HG03196 (cell line): ENCODE results near the gene ETS2.

Source experiments
- ATAC-seq: cut with Tn5 transposase; IDR thresholded peaks from one replicate; pipeline ENCODE4 v1.9.1; 2021; ENCODE audit not compliant: unreplicated experiment

Gene ETS2

GRCh38 chr21:38777015-38777414 lies 28.7 kb upstream of the ETS2 start:
- no peak for ATAC-seq

GRCh38 chr21:38777531-38777930 lies 28.2 kb upstream of the ETS2 start:
- no peak for ATAC-seq

- peak; percentile 68 for ATAC-seq
These were observed 24.9 kb upstream of the ETS2 start for GRCh38 chr21:38780879-38781278.

DNA sequence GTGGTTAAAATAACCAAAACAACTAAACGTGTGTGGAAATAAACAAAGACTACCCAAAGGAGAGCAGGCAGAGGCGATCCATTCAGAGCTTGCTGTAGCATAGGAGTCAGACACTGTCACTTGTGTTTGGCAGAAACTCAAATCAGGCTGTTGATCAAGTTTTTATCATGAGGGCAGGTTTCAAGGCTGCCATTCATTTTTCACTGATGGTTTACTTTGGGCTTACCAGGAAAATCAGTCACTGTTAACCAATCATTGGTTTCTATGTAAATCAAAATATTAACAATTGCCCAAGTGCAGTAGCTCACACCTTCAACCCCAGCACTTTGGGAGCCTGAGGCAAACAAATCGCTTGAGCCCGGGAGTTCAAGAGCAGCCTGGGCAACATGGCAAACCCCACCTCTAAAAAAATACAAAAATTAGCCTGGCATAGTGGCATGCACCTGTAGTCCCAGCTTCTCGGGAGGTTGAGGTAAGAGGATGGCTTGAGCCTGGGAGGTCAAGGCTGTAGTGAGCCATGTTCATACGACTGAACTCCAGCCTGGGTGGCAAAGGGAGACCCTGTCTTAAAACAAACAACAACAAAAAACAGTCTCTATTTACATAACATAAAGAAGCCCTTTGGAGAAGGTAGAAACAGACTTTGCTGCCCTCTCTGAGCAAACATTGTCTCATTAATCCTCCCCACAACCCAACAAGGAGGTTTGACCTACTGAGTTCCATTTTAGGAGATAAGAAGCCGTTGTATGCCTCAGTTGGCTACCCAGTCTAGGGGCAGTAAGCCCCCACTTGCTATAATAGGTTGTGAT lies 21.1 kb upstream of the ETS2 start:
- no peak for ATAC-seq

DNA sequence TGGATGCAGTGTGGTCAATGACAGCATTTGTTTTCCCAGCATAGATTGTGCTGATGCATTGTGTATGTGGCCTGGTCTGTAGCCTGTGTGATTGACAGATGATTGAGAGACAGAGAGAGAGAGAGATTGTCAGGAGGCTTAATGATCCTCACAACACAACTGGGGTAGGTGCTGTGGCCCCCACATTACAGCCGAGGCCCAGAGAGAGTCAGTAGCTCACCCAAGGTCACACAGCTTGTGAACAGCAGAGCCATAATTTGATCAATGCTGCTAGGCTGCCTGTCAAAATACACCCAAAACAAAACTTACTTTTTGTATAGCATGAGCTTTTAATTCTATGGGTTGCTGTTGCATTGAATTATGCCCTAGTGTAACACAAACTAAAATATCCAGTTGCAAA lies 20.2 kb upstream of the ETS2 start:
- no peak for ATAC-seq

DNA sequence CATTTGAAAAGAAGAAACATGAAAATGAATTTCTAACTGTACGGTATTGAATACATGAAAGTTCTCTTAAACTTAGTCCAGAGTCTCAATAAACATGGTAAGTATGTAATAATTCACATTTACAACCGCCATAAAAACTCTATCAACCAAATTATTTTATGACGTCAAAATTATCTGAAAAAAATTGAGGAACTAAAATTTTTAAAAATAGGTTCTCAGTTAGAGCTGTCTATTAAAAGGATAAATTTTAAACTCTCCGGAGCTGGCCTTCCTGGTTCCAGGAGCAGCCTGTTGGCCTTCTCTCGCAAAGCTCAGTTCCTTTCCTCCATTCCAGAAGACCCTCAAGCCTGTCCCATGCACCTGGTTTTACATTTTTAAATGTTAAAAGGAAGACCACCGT lies 18.7 kb upstream of the ETS2 start:
- no peak for ATAC-seq

DNA sequence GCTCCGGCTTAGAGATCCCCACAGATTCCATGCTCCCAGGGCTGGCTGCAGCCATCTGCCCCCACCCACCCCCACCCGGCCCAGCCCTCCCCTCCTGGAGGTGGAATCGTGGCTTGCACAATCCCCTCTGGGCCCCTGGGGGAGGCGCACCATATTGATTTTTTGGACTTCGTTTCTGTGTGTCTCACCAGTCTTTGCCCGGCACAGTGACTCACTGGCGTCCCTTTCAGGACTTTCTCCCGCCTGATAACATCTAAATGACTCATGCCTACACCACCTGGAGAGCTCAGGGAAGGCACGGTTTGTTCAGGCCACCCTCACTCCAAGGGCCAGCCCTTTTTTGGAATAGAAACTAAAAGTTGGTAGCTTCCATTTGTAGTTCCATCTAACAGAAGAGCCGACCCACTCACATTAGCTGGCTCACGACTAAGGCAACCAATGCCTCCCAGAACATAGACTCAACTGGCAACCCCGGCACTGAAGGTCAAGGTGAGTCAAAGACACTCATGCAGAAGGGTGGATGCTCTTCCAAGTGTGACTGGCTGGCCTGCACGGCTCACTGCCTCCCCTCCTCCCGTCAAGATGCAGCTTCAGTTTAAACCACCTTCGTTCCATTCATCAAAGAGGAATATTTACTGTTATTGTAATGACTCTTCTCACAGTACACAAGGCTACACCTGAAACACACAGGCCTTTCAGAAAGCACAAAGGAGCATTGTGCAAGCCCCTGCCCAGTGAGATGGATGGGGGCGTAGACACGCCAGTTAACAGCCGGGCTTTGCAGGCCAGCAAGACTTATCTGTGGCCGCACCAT lies 18.1 kb upstream of the ETS2 start:
- ATAC-seq: peak; percentile 51

DNA sequence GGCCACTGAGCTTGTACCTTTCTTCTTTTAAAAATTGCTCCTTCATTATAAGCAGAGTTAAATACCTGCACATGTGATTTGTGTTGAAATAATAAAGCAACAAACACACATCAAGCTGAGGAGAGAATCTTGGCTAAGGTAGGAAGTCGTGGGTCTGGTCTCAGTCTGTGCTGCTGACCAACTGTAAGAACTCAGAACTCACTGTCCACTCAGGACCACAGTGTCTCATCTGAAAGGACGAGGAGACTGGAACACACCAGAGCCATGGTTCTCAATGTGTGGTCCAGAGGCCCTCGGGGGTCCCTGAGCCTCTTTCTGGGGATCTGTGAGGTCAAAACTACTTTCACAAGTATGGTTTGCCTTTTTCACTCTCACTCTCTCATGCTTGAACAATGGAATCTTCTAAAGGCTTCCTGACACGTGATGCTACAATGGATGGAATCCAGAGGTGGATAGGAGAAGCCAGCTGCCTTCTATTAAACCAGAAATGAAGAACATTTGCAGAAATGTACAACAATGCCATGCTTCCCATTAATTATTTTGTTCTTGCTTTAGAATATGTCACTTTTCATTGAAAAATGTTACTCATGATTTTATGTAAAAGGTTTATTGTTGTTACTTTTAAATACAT lies 17.3 kb upstream of the ETS2 start:
- ATAC-seq: no peak

- ATAC-seq: no peak
These were observed 16.5 kb upstream of the ETS2 start for GRCh38 chr21:38789275-38789674.

DNA sequence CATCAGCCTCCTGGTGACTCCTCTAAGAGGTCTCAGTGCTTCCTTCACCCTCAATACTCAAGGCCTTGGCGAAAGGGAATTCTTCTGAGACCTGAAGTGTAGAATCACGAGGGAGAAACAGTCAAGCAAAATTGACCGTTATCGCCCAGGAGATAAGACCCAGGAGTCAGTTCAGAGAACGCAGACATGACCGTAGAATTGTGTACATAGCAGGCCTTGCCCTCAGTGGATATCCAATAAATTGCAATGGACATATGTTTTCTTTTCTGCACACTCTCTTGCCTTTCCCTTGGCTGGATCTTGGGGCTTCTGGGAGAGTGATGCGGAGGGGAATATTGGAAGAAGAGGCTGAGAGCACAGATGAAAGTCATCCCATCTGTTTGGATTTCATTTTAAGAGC lies 15.7 kb upstream of the ETS2 start:
- no peak for ATAC-seq

GRCh38 chr21:38790961-38791360 lies 14.8 kb upstream of the ETS2 start:
- no peak for ATAC-seq

- ATAC-seq: no peak
These were observed 12.9 kb upstream of the ETS2 start for GRCh38 chr21:38792676-38793459.

GRCh38 chr21:38793926-38794713 lies 11.6 kb upstream of the ETS2 start:
- ATAC-seq: no peak

DNA sequence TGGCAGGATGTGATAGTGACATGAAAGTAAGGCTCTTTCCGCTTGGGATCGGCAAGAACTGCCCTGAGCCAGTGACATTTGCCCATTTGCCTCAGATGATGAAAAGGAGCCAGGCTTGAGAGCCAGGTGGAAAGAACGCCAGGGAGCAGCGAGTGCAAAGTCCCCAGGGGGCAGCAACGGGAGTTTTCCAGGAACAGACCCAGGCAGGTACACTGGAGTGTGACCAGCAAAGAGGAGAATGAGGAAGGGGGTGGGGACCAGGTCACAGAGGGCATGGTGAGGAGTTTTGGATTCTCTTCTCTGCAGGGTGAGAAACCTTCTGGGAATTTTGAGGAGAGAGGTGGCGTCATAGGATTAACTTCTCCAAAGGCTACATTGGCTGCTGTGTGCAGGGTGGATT lies 10.8 kb upstream of the ETS2 start:
- no peak for ATAC-seq

DNA sequence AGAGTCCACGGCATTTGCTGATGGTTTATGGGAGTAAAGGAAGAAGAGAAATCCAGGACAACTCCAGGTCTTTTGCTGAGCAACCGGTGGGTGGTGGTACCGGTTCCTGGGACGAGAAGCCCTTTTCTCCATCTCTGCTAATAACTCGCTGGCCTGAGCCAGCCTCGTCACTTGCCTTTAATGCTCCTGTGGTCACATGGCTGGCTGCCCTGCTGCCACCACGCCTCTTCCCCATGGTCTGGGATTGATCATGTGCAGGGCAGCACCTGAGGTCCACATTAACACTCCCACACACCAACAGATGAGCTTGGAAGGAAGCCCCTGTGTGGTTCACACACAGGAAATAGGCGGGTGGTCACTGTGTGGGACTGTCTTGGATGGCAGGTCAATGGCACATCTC lies 10.3 kb upstream of the ETS2 start:
- ATAC-seq: no peak

GRCh38 chr21:38796424-38796823 lies 9.3 kb upstream of the ETS2 start:
- ATAC-seq: no peak

DNA sequence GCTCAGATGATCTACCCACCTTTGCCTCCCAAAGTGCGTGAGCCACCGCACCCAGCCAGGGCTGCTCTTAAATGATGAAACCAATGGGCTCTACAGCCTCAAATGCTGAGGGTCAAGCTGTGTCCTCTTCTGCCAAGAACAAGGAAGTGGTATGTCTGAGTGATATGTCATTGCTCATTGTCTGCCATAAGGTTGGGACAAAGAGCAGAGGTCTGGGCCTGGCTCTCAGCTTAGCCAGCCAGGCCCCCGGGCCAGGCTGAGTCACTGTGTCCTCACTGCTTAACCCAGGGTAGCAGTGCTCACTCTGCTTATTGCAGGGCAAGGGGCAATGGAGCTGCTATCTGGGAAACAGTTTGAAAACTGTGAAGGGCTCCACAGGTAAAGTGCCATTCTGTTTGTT lies 8.3 kb upstream of the ETS2 start:
- ATAC-seq: no peak

DNA sequence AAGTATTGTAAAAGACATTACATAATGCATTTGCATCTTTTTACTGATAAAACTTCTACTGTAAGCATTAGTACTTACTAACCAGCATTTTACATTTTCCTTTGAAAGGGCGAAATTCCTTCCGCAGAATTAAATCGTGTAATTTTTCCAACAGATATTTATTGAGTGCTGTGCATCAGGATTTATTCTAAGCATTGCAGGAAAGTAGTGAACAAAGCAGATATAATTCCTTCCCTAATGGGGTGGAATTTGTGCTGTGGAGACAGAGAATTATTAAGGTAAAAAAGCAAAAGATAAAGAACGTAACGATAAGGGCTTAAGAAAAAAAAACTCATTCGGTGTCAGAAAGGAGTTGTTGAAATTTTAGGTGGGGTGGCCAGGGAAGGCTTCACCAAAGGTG lies 7.6 kb upstream of the ETS2 start:
- no peak for ATAC-seq

DNA sequence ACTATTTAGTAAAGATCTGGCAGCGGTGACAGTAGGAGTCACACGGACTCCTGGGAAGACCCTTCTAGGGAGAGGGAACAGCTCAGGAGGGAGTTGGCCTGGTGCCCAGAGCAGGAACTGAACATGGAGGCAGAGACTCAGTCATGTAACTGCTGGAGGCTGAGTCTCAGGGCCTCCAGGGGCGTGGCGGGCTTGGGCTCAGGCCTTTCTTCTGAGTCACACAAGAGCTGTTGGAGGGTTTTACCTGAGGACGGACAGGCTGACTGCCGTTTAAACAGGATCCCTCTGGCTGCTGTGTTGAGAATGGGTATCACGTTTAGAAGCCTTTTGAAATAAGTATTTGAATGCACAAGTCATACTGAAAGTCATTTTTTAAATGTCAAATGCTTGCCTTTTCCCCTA lies 7.2 kb upstream of the ETS2 start:
- no peak for ATAC-seq

GRCh38 chr21:38800046-38800758 lies 5.5 kb upstream of the ETS2 start:
- no peak for ATAC-seq
